HepG2 (cell line): ENCODE results near the gene CEP162. TPM values are rescaled to one million over a fixed set of nuclear protein-coding genes. Genes with fewer than 3 reads are reported as not detected.

Experiments used
- AKNA ChIP-seq: sonication (generic); formaldehyde crosslinking; IDR thresholded peaks from 2 replicates; pipeline ENCODE4 v1.4.0; 2020; ENCODE audit warnings: missing genetic modification reagents, borderline replicate concordance
- HNF4G ChIP-seq, 2 experiments: sonication (generic) in 1 of 2; formaldehyde crosslinking in 1 of 2; IDR thresholded peaks; 2 replicates each; pipeline versions ENCODE4 v1.4.0 to v1.6.1; 2011 to 2020; ENCODE audit warnings: borderline replicate concordance in 2 of 2, low read depth in 2 of 2, mild to moderate bottlenecking in 2 of 2, low read length in 1 of 2, missing genetic modification reagents in 1 of 2, moderate library complexity in 1 of 2
- MYPOP ChIP-seq: sonication (generic); formaldehyde crosslinking; IDR thresholded peaks from 2 replicates; pipeline ENCODE4 v1.8.1; 2023; ENCODE audit warnings: mild to moderate bottlenecking, moderate library complexity, missing genetic modification reagents
- PHB2 ChIP-seq: fragments of 450-650 bp; IDR thresholded peaks from 2 replicates; pipeline ENCODE4 v1.6.1; 2018; ENCODE audit not compliant: partially characterized antibody
- PHF8 ChIP-seq: sonication (generic); formaldehyde crosslinking; IDR thresholded peaks from 2 replicates; pipeline ENCODE4 v1.5.0; 2020; ENCODE audit warnings: missing genetic modification reagents
- SAFB2 ChIP-seq: sonication (generic); formaldehyde crosslinking; IDR thresholded peaks from 2 replicates; pipeline ENCODE4 v1.5.1; 2020; ENCODE audit warnings: missing genetic modification reagents, low read depth, mild to moderate bottlenecking, borderline replicate concordance
- SIN3B ChIP-seq: fragments of 150-350 bp; IDR thresholded peaks from 2 replicates; pipeline ENCODE4 v1.6.1; 2014; ENCODE audit warnings: low read length
- SMAD3 ChIP-seq: sonication (generic); formaldehyde crosslinking; IDR thresholded peaks from 2 replicates; pipeline ENCODE4 v1.4.0; 2020; ENCODE audit warnings: missing genetic modification reagents
- SYNCRIP ChIP-seq: fragments of 200-400 bp; formaldehyde crosslinking; IDR thresholded peaks from 2 replicates; pipeline ENCODE4 v1.6.1; 2018; ENCODE audit warnings: mild to moderate bottlenecking, low read depth, low read length; ENCODE audit not compliant: insufficient read depth
- ZBTB21 ChIP-seq: sonication (generic); formaldehyde crosslinking; IDR thresholded peaks from 2 replicates; pipeline ENCODE4 v1.4.0; 2020; ENCODE audit warnings: missing genetic modification reagents
- ZBTB42 ChIP-seq: sonication (generic); formaldehyde crosslinking; IDR thresholded peaks from 2 replicates; pipeline ENCODE4 v1.5.0; 2020; ENCODE audit warnings: mild to moderate bottlenecking, missing genetic modification reagents
- ZNF251 ChIP-seq: sonication (generic); formaldehyde crosslinking; IDR thresholded peaks from 2 replicates; pipeline ENCODE4 v1.9.0; 2021; ENCODE audit warnings: mild to moderate bottlenecking, missing genetic modification reagents
- ZNF556 ChIP-seq: sonication (generic); formaldehyde crosslinking; IDR thresholded peaks from 2 replicates; pipeline ENCODE4 v1.4.0; 2020; ENCODE audit warnings: mild to moderate bottlenecking, missing genetic modification reagents, borderline replicate concordance
- ZSCAN22 ChIP-seq: sonication (generic); formaldehyde crosslinking; IDR thresholded peaks from 2 replicates; pipeline ENCODE4 v1.4.0; 2020; ENCODE audit warnings: mild to moderate bottlenecking, missing genetic modification reagents
- polyA plus RNA-seq, 8 experiments: library from polyadenylated mRNA; depleted of rRNA in 3 of 8; stranded (reverse) in 7 of 8; unstranded in 1 of 8; fragments of >200 nt; fragmentation: Illumina TruSeq in 4 of 8; extraction: Trizol in 4 of 8; gene quantifications; 2 replicates each; pipeline versions ENCODE4 v1.2.1 to v1.2.3, GENCODE V29; 2011 to 2016; ENCODE audit warnings: low read depth in 4 of 8, missing spikeins in 1 of 8, mixed read lengths in 1 of 8; ENCODE audit not compliant: insufficient read depth in 1 of 8
- total RNA-seq, 5 experiments: library from RNA; depleted of rRNA; stranded (reverse); fragments of >200 nt; fragmentation: Illumina TruSeq; extraction: Trizol; gene quantifications; 2 replicates each; pipeline ENCODE4 v1.2.3, GENCODE V29; 2016; ENCODE audit warnings: low read depth in 1 of 5
- TF ChIP-seq, protein P1 (sequence below), 2 experiments: sonication (generic) in 1 of 2; formaldehyde crosslinking in 1 of 2; IDR thresholded peaks; 2 replicates each; pipeline versions ENCODE4 v1.4.0 to v1.6.1; 2016 to 2020; ENCODE audit warnings: borderline replicate concordance in 1 of 2, low read depth in 1 of 2, mild to moderate bottlenecking in 1 of 2, missing genetic modification reagents in 1 of 2
- TF ChIP-seq, protein P2 (sequence below): sonication (generic); formaldehyde crosslinking; IDR thresholded peaks from 2 replicates; pipeline ENCODE4 v1.5.0; 2020; ENCODE audit warnings: mild to moderate bottlenecking, missing genetic modification reagents

The CEP162 gene
- total and polyA plus RNA-seq, 2 of the 13 experiments (the other 11 are each of a cell fraction or from before 2014, with no cell fraction given) = 0.50 to 7.9 TPM

- TF ChIP-seq MYPOP (no peak), PHB2 (no peak), ZBTB42 (CRISPR knock-in tag) (no peak), ZNF251 (CRISPR knock-in tag) (no peak), SAFB2 (CRISPR knock-in tag) (no peak), PHF8 (CRISPR knock-in tag) (no peak), SYNCRIP (no peak), SIN3B (no peak), HNF4G (IDR thresholded peaks at IDR 0.05; ENCODE audit: borderline replicate concordance, low read depth, low read length) (0 out of 2 replicates have a peak, but pooled peaks have one; percentile 23), HNF4G (CRISPR knock-in tag; IDR thresholded peaks at IDR 0.05; ENCODE audit: borderline replicate concordance, low read depth) (no peak), AKNA (no peak), SMAD3 (CRISPR knock-in tag) (no peak), ZNF556 (no peak), ZBTB21 (CRISPR knock-in tag) (no peak), ZSCAN22 (no peak)
- TF ChIP-seq, protein P1, sequence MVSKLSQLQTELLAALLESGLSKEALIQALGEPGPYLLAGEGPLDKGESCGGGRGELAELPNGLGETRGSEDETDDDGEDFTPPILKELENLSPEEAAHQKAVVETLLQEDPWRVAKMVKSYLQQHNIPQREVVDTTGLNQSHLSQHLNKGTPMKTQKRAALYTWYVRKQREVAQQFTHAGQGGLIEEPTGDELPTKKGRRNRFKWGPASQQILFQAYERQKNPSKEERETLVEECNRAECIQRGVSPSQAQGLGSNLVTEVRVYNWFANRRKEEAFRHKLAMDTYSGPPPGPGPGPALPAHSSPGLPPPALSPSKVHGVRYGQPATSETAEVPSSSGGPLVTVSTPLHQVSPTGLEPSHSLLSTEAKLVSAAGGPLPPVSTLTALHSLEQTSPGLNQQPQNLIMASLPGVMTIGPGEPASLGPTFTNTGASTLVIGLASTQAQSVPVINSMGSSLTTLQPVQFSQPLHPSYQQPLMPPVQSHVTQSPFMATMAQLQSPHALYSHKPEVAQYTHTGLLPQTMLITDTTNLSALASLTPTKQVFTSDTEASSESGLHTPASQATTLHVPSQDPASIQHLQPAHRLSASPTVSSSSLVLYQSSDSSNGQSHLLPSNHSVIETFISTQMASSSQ (IDR thresholded peaks at IDR 0.05; ENCODE audit: low read depth) = no peak
- TF ChIP-seq, protein P1 (CRISPR knock-in tag; IDR thresholded peaks at IDR 0.05; ENCODE audit: borderline replicate concordance) = peak; percentile 63; the same call in 1 of the 2 replicates
- TF ChIP-seq, protein P2, sequence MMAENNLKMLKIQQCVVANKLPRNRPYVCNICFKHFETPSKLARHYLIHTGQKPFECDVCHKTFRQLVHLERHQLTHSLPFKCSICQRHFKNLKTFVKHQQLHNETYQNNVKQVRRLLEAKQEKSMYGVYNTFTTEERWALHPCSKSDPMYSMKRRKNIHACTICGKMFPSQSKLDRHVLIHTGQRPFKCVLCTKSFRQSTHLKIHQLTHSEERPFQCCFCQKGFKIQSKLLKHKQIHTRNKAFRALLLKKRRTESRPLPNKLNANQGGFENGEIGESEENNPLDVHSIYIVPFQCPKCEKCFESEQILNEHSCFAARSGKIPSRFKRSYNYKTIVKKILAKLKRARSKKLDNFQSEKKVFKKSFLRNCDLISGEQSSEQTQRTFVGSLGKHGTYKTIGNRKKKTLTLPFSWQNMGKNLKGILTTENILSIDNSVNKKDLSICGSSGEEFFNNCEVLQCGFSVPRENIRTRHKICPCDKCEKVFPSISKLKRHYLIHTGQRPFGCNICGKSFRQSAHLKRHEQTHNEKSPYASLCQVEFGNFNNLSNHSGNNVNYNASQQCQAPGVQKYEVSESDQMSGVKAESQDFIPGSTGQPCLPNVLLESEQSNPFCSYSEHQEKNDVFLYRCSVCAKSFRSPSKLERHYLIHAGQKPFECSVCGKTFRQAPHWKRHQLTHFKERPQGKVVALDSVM (CRISPR knock-in tag) = no peak
Observed at GRCh38 chr6:84095156-84095555, 132.3 kb downstream of the CEP162 start (continued).
